NCI-H2171 (cell line): ENCODE data around the gene ELAPOR1.
"Not testable (repeated sequence)": the region's sequence is repeated elsewhere in the genome, so short reads cannot be mapped to it uniquely, and the experiment has no call there.

Experiments
- DNase-seq: peaks from one replicate; lab custom pipeline; 2025; lab: John Stamatoyannopoulos, UW

ELAPOR1 gene

GRCh38 chr1:109136766-109137165 lies 22.9 kb downstream of the ELAPOR1 start:
- no peak for DNase-seq

DNA sequence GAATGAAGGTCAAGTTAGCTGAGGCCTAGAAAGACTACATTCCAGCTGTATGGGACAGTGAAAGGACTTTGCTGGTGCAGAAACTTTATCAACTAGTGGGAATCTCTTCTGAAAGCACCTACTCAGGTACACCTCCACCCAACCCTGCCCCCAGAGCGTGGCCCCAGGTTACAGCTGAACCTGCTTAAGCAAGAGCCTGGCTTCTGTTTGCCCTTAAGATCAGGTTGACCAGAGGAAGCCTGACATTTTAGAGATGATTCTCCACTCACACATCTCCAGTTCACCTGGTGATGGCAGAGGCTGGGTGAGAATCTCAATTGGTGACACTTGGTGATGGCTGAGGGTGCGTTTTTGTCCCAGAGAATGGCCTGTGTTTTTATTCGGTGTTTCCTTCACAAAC lies 24.0 kb downstream of the ELAPOR1 start:
- no peak for DNase-seq

- no peak for DNase-seq
Measured at GRCh38 chr1:109138358-109138757, 24.4 kb downstream of the ELAPOR1 start.

- DNase-seq, result no peak
Measured at GRCh38 chr1:109140392-109140791, 26.5 kb downstream of the ELAPOR1 start.

DNA sequence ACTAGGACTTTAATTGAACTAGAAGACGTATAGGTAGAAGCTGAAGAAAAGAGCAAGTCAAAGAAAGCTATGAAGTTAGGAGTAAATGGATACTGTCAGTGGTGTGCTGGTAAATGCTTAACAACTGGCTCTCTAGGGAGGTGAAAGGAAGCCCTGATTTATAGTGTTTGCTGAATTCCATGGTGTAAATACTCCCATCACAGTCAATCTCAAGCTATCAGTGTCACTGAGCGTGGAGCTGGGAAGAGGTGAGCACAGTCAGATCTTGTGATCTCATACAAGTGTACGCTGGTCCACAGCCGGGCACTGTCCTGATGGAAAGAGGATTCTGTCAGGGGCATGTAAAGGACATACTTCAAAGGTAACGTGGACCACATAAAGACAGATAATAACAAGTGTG lies 28.3 kb downstream of the ELAPOR1 start:
- no peak for DNase-seq

DNA sequence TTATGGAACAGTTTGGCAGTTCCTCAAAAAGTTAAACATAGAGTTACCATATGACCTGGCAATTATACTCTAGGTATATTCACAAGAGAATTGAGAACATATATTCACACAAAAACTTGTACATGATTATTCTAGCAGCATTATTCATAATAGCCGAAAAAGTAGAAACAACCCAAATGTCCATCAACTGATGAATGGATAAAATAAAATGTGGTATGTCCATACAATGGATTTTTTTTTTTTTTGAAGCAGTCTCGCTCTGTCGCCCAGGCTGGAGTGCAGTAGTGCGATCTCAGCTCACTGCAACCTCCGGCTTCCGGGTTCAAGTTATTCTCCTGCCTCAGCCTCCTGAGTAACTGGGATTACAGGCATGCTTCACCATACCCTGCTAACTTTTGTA lies 28.8 kb downstream of the ELAPOR1 start:
- not testable (repeated sequence) for DNase-seq

GRCh38 chr1:109148987-109149561 lies 35.2 kb downstream of the ELAPOR1 start:
- DNase-seq, result no peak

DNA sequence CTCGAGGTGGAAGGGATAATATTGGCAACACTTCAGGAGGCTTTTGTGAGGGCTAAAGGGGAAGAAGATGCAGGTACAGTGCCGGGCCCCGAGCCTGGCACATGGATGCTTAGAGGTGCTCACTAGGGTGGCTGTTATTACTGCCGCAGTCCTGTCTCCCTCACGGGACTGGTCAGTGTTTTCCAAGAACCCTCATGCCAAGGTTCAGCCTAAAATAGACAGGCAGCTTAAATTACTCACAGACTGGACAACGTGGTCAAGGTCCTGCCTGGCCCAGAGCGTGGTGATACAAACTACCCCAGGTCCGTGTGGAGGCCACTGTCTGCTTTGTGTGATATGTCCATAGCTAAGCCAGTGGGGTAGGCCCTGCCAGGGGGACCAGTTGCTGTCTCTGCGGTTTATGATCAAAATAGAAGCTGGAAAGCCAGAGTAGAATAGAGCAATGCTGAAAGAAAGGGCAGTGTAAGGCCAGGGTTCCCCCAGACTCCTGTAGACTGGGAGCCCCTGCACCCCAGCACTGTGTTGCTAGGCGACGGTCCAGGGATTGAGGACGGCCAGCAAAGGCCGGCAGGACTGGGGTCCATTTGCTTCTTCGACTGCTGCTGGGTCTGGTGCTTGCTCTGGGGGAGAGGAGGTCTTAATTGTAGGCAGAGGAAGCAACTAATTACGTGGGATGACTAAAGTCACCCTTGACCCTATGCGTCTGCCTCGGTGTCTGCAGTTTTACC lies 36.1 kb downstream of the ELAPOR1 start:
- no peak for DNase-seq

DNA sequence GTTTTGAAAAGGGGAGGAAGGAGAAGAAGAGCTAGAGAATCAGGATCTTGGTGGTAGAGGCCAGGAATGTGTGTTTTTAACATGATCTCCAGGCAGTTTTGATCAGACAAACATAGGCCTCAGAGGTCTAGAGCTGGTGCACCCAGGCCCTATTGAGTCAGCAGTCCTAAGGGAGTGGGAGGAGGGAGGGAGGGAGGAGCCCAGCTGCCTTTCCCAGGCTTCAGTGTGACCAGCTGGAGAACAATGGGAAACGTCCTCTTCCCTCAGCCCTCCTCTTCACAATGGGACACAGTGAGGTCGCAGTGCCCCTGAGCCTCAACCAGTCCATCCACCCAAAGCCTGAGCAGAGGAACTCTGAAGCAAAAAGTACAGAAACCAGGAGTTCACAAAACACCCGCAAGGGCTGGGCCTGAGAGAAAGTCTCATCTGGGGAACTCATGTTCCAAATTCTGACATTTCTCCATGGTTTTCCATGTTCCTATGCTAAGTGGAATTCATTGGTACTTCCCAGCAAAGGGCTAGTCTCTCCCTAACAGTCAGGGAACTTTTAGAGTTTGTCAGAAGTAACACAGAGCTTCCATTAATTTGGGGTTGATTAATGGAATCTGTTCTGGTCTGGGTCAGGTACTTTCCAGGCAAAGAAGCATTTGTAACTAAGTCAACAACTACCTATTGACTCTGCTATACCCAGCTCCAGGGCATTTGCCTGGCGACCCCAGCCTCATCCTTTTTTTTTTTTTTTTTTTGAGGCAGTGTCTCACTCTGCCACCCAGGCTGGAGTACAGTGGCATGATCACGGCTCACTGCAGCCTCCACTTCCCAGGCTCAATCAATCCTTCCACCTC lies 37.5 kb downstream of the ELAPOR1 start:
- no peak for DNase-seq

- no peak for DNase-seq
Measured at GRCh38 chr1:109152196-109152595, 38.3 kb downstream of the ELAPOR1 start.

DNA sequence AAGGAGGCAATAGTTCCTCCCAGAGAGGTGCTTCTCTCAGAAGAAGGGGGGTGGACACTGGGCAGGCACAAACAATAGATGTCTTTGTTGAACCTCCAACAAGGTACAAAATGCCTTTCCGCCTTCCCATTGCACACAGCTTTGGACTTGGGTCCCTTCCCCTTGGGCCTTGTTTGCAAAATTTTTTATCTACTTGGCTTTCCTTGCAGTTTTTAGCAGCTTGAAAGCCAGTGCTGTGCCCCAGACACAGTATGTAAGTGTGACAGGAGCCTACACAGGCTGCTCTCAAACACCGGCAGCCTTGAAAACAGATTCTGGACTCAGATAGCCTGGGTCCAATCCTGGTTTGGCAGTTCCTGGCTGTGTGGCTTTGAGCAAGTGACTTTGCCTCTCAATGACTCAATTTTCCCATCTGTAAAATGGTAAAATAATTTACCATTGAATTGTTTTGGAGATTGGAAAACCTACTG lies 43.0 kb downstream of the ELAPOR1 start:
- no peak for DNase-seq

GRCh38 chr1:109158433-109158832 lies 44.5 kb downstream of the ELAPOR1 start:
- DNase-seq, result no peak

DNA sequence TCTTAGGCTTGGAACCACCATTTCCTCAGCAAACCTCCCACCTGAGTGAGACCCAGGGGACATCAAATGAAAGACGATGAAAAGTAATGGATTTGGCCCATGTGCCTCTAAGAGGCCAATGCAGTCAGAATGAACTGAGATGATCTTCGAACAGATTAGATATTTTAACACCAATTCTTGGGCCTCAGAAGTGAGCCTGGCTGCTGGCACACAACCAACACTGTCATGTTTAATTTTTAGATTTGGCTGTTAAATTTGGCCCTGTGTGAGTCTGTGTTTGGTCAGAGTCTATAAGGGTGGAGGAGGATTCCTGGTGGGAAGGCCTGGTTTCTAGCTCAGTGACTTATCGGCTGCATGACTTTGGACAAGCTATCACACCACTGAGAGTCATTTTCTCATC lies 45.4 kb downstream of the ELAPOR1 start:
- DNase-seq, result no peak

DNA sequence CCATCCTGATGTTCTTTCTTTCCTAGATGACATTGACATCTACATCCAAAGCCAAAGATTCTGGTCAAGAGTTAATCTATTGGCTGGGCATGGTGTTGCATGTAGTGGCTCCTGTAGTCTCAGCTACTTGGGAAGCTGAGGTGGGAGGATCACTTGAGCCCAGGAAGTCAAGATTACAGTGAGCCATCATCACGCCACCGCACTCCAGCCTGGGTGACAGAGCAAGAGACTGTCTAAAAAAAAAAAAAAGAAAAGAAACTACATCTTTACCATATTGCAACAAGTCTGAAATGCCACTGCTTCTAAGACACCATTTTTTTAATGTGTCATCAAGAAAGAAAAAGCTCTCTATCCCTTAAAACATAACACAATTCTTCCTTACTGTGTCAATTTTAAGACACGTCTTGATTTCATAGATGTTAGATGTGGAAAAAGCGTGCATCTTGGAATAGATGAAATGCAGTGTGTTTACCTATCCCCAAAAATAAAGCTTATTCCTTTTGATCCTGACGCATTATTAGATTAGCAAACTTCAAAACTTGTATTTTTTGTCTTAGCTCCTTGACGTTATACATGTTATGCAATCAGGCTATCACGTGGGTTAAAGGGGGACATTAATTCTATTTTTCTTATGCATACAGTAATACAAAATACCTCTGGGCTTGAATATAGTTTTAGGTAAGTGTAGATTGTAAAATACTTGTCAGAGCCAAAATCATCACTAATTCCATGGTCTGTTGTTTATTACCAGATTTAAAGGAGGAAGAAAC lies 46.3 kb downstream of the ELAPOR1 start:
- no peak for DNase-seq

- no peak for DNase-seq
Measured at GRCh38 chr1:109161858-109162606, 48.1 kb downstream of the ELAPOR1 start.

DNA sequence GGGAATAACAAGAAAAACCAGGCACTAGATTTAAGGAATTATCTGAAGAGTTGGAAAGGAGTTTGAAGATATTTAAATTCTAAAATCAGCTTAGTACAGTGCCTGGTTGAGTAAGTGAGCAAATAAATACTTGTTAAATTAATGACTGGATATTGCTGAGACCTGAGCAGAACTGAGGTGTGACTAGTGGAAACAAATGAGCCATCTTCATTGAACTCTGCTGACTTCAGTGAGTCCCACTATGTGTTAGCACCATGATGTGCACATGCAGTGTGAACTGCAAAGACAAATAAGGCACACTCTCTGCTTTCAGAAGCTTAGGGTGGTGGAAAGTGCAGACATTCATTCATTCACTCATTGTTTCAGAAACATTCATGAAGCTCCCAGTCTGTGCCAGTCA lies 48.7 kb downstream of the ELAPOR1 start:
- DNase-seq, result no peak

DNA sequence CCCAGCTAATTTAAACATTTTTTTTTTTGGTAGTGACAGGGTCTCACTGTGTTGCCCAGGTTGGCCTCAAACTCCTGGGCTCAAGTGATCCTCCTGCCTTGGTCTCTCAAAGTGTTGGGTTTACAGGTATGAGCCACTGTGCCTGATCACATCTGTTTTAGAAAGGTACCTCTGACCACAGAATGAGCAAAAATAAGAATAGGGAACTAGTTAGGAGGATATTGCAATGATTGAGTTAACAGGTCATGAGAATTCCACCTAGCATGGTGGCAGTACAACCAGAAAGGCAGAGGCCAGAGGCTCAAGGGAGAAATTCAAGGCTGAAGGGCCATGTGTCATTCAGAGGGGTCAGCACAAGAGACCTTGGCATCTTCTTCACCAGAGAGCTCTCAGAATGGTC lies 49.6 kb downstream of the ELAPOR1 start:
- no peak for DNase-seq
